Uterus (tissue), 4 donors: ENCODE data around the gene SDHC. TPM values are rescaled to one million over a fixed set of nuclear protein-coding genes. Genes with fewer than 3 reads are reported as not detected.
A peak's percentile ranks its signal among the peaks of the same experiment; 100 is the strongest.

ENCODE experiments used
- DNase-seq, 2 donors: peaks; one replicate each; pipeline ENCODE4 v3.0.0-alpha.2; 2019 to 2020
- H3K27ac ChIP-seq, 2 donors: fragments of 200-600 bp; sonication (generic); 1 replicate in 1 of 2; 2 replicates in 1 of 2; pipeline ENCODE4 v1.5.1; 2016 to 2018
- H3K27me3 ChIP-seq, 2 donors: fragments of 200-600 bp; sonication (generic); one replicate each; pipeline ENCODE4 v1.5.1; 2018 to 2019; ENCODE audit warnings: control low read depth in 1 of 2
- H3K36me3 ChIP-seq, 2 donors: fragments of 200-600 bp; sonication (generic); one replicate each; pipeline ENCODE4 v1.5.1; 2019; ENCODE audit warnings: control low read depth in 1 of 2
- H3K4me1 ChIP-seq, 2 donors: fragments of 200-600 bp; sonication (generic); one replicate each; pipeline ENCODE4 v1.5.1; 2018 to 2019; ENCODE audit warnings: control low read depth in 1 of 2
- H3K4me3 ChIP-seq, 2 donors: fragments of 200-600 bp; sonication (generic); 1 replicate in 1 of 2; 2 replicates in 1 of 2; pipeline ENCODE4 v1.5.1; 2018 to 2019; ENCODE audit warnings: mild to moderate bottlenecking in 1 of 2
- H3K9me3 ChIP-seq, 2 donors: fragments of 200-600 bp; sonication (generic); one replicate each; pipeline ENCODE4 v1.5.1; 2019; ENCODE audit warnings: control low read depth in 1 of 2
- CTCF ChIP-seq, 4 experiments: fragments of 200-600 bp in 2 of 4; fragments of 450-650 bp in 2 of 4; sonication (generic) in 2 of 4; IDR thresholded peaks; one replicate each; pipeline ENCODE4 v1.5.1; 2016 to 2019; ENCODE audit warnings: antibody characterized with exemption in 4 of 4, mild to moderate bottlenecking in 2 of 4, moderate library complexity in 1 of 4
- POLR2A ChIP-seq, 2 donors: fragments of 450-650 bp; IDR thresholded peaks; one replicate each; pipeline ENCODE4 v1.6.1; 2016; ENCODE audit warnings: antibody characterized with exemption in 2 of 2, mild to moderate bottlenecking in 1 of 2, moderate library complexity in 1 of 2
- intact Hi-C: fragments of 100-400 bp; cut with DNase I; formaldehyde crosslinking; loops from one replicate; pipeline ENCODE4 v1.15.1; 2023; ENCODE audit warnings: low total_unique reads
- total RNA-seq, 4 donors: library from RNA; depleted of rRNA in 3 of 4; stranded (reverse); fragments of >200 nt in 3 of 4; gene quantifications; one replicate each; pipeline versions ENCODE4 v1.1.0 to v1.2.4, GENCODE V29; 2014 to 2023
- donor health status: DM: yes; HTN: yes; CAD: no.

SDHC gene
- total RNA-seq, 4 donors from 2014 or later = 28.5 to 127 (median 55.8) TPM

- H3K27ac ChIP-seq = no peak overlapping the region
- no peaks in the 10 kb centered on the region for H3K4me1 ChIP-seq
- no peak for TF ChIP-seq CTCF (IDR thresholded peaks at IDR 0.05)
- TF ChIP-seq POLR2A (IDR thresholded peaks at IDR 0.05) = no peak
- no peaks in the 10 kb centered on the region for H3K36me3 ChIP-seq
- no peaks in the 10 kb centered on the region for H3K9me3 ChIP-seq
- H3K4me3 ChIP-seq = no peak overlapping the region
- intact Hi-C loops = no loop called here
- DNase-seq = no peak
- no peaks in the 10 kb centered on the region for H3K27me3 ChIP-seq
Measured at GRCh38 chr1:161365207-161365606, 51.0 kb downstream of the SDHC start.

DNA sequence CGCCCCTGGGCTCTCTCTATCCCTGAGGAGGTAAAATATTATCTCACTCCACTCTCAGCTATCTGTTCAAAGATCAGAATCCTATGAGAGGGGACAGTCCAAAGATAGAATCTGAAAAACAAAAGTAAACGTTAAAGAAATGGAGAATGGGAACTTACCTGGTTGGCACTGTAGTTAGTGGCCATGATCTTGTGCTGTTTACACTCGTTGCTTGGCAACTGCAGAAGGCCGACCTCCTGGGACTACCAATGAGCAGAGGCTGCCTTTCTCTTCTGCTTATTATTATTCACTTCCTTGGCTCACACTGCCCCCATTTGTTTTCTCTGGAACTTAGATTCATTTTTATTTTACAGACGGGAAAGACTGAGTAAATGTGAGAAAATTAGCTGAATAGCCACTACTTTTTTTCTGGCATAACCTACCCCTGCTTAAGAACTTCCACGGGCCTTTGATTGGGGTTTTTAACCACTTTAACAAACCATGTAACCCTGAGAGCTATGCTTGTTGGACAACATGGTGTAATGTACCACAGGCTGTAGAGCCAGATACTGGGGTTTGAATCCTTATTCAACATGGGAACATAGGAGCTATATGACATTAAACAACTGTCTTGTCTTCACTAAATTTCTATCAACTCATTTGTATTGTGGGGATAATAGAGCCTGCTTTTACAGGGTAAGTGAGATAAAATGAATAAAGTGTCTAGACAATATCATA lies 53.7 kb downstream of the SDHC start, which contains the start of gene CFAP126:
Gene CFAP126, minus strand, starts transcription at position 193 of the 717 bp plus-strand sequence. Its CDS starts 8 bp downstream, at position 185.
- DNase-seq = no peak
- no peak within 1 kb of the TSS for H3K4me3 ChIP-seq
- intact Hi-C loops = no loop called here
- H3K27ac ChIP-seq = no peak within 1 kb of the TSS
- H3K36me3 ChIP-seq = no peaks in the 10 kb centered on the region
- no peaks in the 10 kb centered on the region for H3K9me3 ChIP-seq
- TF ChIP-seq POLR2A (IDR thresholded peaks at IDR 0.05) (no peak), CTCF (IDR thresholded peaks at IDR 0.05) (peak in 1 of 4 experiments; percentile 9)
- no peaks in the 10 kb centered on the region for H3K4me1 ChIP-seq
- H3K27me3 ChIP-seq = no peaks in the 10 kb centered on the region

DNA sequence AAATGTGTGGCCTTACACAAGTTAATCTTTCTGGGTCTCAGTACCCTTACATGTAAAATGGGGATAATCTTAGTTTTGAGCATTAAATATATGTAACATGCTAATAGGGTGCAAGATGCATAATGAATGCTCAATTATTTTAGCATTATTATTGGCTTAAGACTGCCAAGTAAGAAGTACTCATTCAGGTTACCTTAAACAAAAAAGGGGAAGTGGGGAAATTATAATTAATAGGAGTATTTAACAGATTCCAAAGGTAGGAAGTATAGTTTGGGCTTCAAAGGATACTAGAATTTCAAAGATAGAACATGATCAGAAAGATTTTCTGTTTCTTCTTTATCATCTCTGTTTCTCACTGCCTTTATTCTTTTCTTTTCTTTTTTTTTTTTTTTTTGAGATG lies 59.3 kb downstream of the SDHC start:
- DNase-seq = no peak
- H3K9me3 ChIP-seq = no peaks in the 10 kb centered on the region
- no peak for TF ChIP-seq POLR2A (IDR thresholded peaks at IDR 0.05)
- TF ChIP-seq CTCF (IDR thresholded peaks at IDR 0.05) = no peak
- no peaks in the 10 kb centered on the region for H3K4me1 ChIP-seq
- no peaks in the 10 kb centered on the region for H3K27me3 ChIP-seq
- H3K4me3 ChIP-seq = no peak overlapping the region
- H3K36me3 ChIP-seq = no peaks in the 10 kb centered on the region
- intact Hi-C loops = no loop called here
- no peak overlapping the region for H3K27ac ChIP-seq

DNA sequence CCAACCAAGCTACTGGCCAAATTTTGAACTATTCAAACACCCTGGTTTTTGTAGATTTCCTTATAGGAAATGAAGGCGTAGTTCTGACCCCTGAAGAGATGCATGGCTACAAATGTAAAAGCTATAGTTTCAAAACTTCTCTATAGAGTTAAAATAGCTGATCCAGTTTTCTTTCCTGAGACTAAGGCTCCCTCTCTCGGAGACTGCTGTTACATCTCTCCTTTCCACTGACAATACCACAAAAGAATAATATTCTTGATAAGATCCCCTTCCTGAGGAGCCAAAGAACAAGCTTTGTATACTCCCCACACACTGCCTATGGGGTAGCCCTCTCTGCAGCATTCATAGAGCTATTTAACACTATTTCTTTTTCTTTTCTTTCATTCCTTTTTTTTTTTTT lies 60.2 kb downstream of the SDHC start:
- intact Hi-C loops = no loop called here
- Histone ChIP-seq H3K9me3 (no peaks in the 10 kb centered on the region), H3K27ac (no peak overlapping the region), H3K27me3 (no peaks in the 10 kb centered on the region), H3K4me3 (no peak overlapping the region), H3K4me1 (no peaks in the 10 kb centered on the region), H3K36me3 (no peaks in the 10 kb centered on the region)
- no peak for TF ChIP-seq POLR2A (IDR thresholded peaks at IDR 0.05)
- DNase-seq = no peak

GRCh38 chr1:161378014-161378413 lies 63.8 kb downstream of the SDHC start:
- Histone ChIP-seq H3K9me3 (no peaks in the 10 kb centered on the region), H3K27ac (no peak overlapping the region), H3K4me1 (no peaks in the 10 kb centered on the region), H3K4me3 (no peak overlapping the region), H3K27me3 (no peaks in the 10 kb centered on the region), H3K36me3 (no peaks in the 10 kb centered on the region)
- TF ChIP-seq POLR2A (IDR thresholded peaks at IDR 0.05) (no peak), CTCF (IDR thresholded peaks at IDR 0.05) (no peak)
- intact Hi-C loops = no loop called here
- no peak for DNase-seq
